ENCODE measurements around the gene RFX3. TPM values are rescaled to one million over a fixed set of nuclear protein-coding genes. Genes with fewer than 3 reads are reported as not detected.

Gene RFX3
- 2.0 and 2.5 TPM in 2 replicates for total RNA-seq (2014; rRNA removed)
- polyA plus RNA-seq (2012): 0.68 TPM

GRCh38 chr9:3525836-3526164, at the start of gene RFX3:
TSS of gene RFX3 (minus strand) at chr9:3526001. CDS start at chr9:3395588, 130,413 bp downstream.
- DNase-seq (ENCODE audit: low read depth): peak; percentile 95

GRCh38 chr9:3571500-3571899, 45.7 kb upstream of the RFX3 start:
- no peak for DNase-seq (ENCODE audit: low read depth)

- DNase-seq (ENCODE audit: low read depth): peak; percentile 5
Observed at GRCh38 chr9:3569529-3569928, 43.7 kb upstream of the RFX3 start.

- no peak for DNase-seq (ENCODE audit: low read depth)
Observed at GRCh38 chr9:3567988-3568387, 42.2 kb upstream of the RFX3 start.

GRCh38 chr9:3553076-3553765, 27.4 kb upstream of the RFX3 start:
- DNase-seq (ENCODE audit: low read depth): no peak

GRCh38 chr9:3549225-3549624, 23.4 kb upstream of the RFX3 start:
- DNase-seq (ENCODE audit: low read depth): no peak

GRCh38 chr9:3548648-3549047, 22.8 kb upstream of the RFX3 start:
- DNase-seq (ENCODE audit: low read depth): no peak

- DNase-seq (ENCODE audit: low read depth): no peak
Observed at GRCh38 chr9:3541206-3541605, 15.4 kb upstream of the RFX3 start.

- DNase-seq (ENCODE audit: low read depth): no peak
Observed at GRCh38 chr9:3534614-3535404, 9.0 kb upstream of the RFX3 start.

GRCh38 chr9:3532158-3532557, 6.4 kb upstream of the RFX3 start:
- no peak for DNase-seq (ENCODE audit: low read depth)

- DNase-seq (ENCODE audit: low read depth): no peak
Observed at GRCh38 chr9:3528451-3528850, 2.6 kb upstream of the RFX3 start.

- no peak for DNase-seq (ENCODE audit: low read depth)
Observed at GRCh38 chr9:3526997-3527940, 1.5 kb upstream of the RFX3 start.

- peak; percentile 81 for DNase-seq (ENCODE audit: low read depth)
Observed at GRCh38 chr9:3526165-3526996, 580 bp upstream of the RFX3 start.

- no peak for DNase-seq (ENCODE audit: low read depth)
Observed at GRCh38 chr9:3525096-3525835, 535 bp downstream of the RFX3 start.

- DNase-seq (ENCODE audit: low read depth): no peak
Observed at GRCh38 chr9:3521966-3522365, 3.8 kb downstream of the RFX3 start.

- DNase-seq (ENCODE audit: low read depth): no peak
Observed at GRCh38 chr9:3520564-3520963, 5.2 kb downstream of the RFX3 start.

- no peak for DNase-seq (ENCODE audit: low read depth)
Observed at GRCh38 chr9:3517377-3518048, 8.3 kb downstream of the RFX3 start.

GRCh38 chr9:3516667-3517330, 9.0 kb downstream of the RFX3 start:
- no peak for DNase-seq (ENCODE audit: low read depth)

- no peak for DNase-seq (ENCODE audit: low read depth)
Observed at GRCh38 chr9:3515405-3515804, 10.4 kb downstream of the RFX3 start.
